AG04450 (cell line): ENCODE results near the gene ACOXL. TPM values are rescaled to one million over a fixed set of nuclear protein-coding genes. Genes with fewer than 3 reads are reported as not detected.

Experiments used
- CTCF ChIA-PET: fragments of 300-600, 350-600 bp; formaldehyde crosslinking; extraction: SDS; loops from one replicate; lab custom pipeline; 2022; ENCODE audit warnings: antibody characterized with exemption, inconsistent platforms; lab: Charles Lee
- POLR2A ChIA-PET: fragments of 350-600 bp; formaldehyde crosslinking; extraction: SDS; loops from one replicate; lab custom pipeline; 2021; ENCODE audit warnings: antibody characterized with exemption, inconsistent platforms; lab: Yijun Ruan, JAX
- DNase-seq: peaks from one replicate; pipeline ENCODE4 v3.0.0-alpha.2; 2011; ENCODE audit warnings: low read depth, low spot score
- H3K27ac ChIP-seq: one replicate; pipeline ENCODE4 v1.5.1; 2012; ENCODE audit warnings: low read depth, low read length, control low read depth
- H3K27me3 ChIP-seq: one replicate; pipeline ENCODE4 v1.6.0; 2012; ENCODE audit warnings: low read length; ENCODE audit not compliant: control insufficient read depth, insufficient read depth
- H3K4me3 ChIP-seq: 2 replicates; pipeline ENCODE4 v1.5.1; 2011; ENCODE audit warnings: mild to moderate bottlenecking, low read depth, low read length, control low read depth
- H3K9me3 ChIP-seq: 2 replicates; pipeline ENCODE4 v1.5.1; 2012; ENCODE audit warnings: low read length; ENCODE audit not compliant: control insufficient read depth, insufficient read depth
- CTCF ChIP-seq: IDR thresholded peaks from 2 replicates; pipeline ENCODE4 v1.5.1; 2011; ENCODE audit warnings: low read depth, low read length, control low read depth, inconsistent platforms
- polyA plus RNA-seq: library from polyadenylated mRNA; depleted of rRNA; stranded (reverse); fragments of >200 nt; gene quantifications from 2 replicates; pipeline ENCODE4 v1.2.3, GENCODE V29; 2011

The ACOXL gene
- polyA plus RNA-seq, 1 experiment = not detected

- TF ChIP-seq CTCF = no peak
- Histone ChIP-seq H3K27ac (no peak overlapping the region), H3K27me3 (peaks cover 17% of the 10 kb centered on the region), H3K9me3 (no peaks in the 10 kb centered on the region), H3K4me3 (no peak overlapping the region)
- ChIA-PET CTCF (no interaction called here), POLR2A (no interaction called here)
- no peak for DNase-seq
Observed at GRCh38 chr2:110842048-110842447, 109.7 kb downstream of the ACOXL start.

- CTCF ChIA-PET = no interaction called here
- TF ChIP-seq CTCF = no peak
Observed at GRCh38 chr2:110843496-110843895, 111.1 kb downstream of the ACOXL start.

GRCh38 chr2:110843959-110844510, 111.7 kb downstream of the ACOXL start:
- DNase-seq = no peak
- TF ChIP-seq CTCF = no peak
- Histone ChIP-seq H3K27me3 (peaks cover 23% of the 10 kb centered on the region), H3K4me3 (no peak overlapping the region), H3K9me3 (no peaks in the 10 kb centered on the region), H3K27ac (no peak overlapping the region)
- ChIA-PET CTCF (no interaction called here), POLR2A (no interaction called here)

More at GRCh38 chr2:110843496-110843895, 111.1 kb downstream of the ACOXL start:
- Histone ChIP-seq H3K27ac (no peak overlapping the region), H3K4me3 (no peak overlapping the region), H3K9me3 (no peaks in the 10 kb centered on the region), H3K27me3 (peaks cover 22% of the 10 kb centered on the region)
- no peak for DNase-seq
- POLR2A ChIA-PET = no interaction called here

GRCh38 chr2:110847651-110848050, 115.3 kb downstream of the ACOXL start:
- DNase-seq = no peak
- Histone ChIP-seq H3K27ac (no peak overlapping the region), H3K4me3 (no peak overlapping the region), H3K9me3 (no peaks in the 10 kb centered on the region), H3K27me3 (peaks cover 11% of the 10 kb centered on the region)
- ChIA-PET CTCF (no interaction called here), POLR2A (no interaction called here)
- TF ChIP-seq CTCF = no peak

GRCh38 chr2:110848071-110848470, 115.7 kb downstream of the ACOXL start:
- CTCF ChIA-PET = no interaction called here

More at GRCh38 chr2:110848071-110848470, 115.7 kb downstream of the ACOXL start:
- DNase-seq = no peak
- Histone ChIP-seq H3K27me3 (peaks cover 11% of the 10 kb centered on the region), H3K9me3 (no peaks in the 10 kb centered on the region), H3K27ac (no peak overlapping the region), H3K4me3 (no peak overlapping the region)
- TF ChIP-seq CTCF = no peak
- POLR2A ChIA-PET = no interaction called here
